ENCODE measurements around the gene EDDM13. TPM values are rescaled to one million over a fixed set of nuclear protein-coding genes. Genes with fewer than 3 reads are reported as not detected.
"Not testable (repeated sequence)": the region's sequence is repeated elsewhere in the genome, so short reads cannot be mapped to it uniquely, and the experiment has no call there.

The EDDM13 gene
- total RNA-seq (not detected), polyA plus RNA-seq (ENCODE audit: insufficient read length in 2 of 2) (1 to 10 TPM; 1.2 to 3.9 TPM)
- long read RNA-seq, donor 1, result 0 reads
- long read RNA-seq, donor 2, result 0 reads
- long read RNA-seq, donor 3, result 0 reads
- long read RNA-seq, donor 4, result 0 reads

GRCh38 chr19:56272161-56272798 is at the start of gene EDDM13:
TSS of gene EDDM13 (plus strand) at chr19:56272748. CDS start at chr19:56272835, 87 bp downstream.
- Histone ChIP-seq H3K27me3 (ENCODE audit: control insufficient read depth, insufficient read depth, low read length) (no peaks in the 10 kb centered on the region), H3K4me3 (ENCODE audit: low read depth, low read length) (no peak within 1 kb of the TSS), H3K9me3 (ENCODE audit: control insufficient read depth, insufficient read depth, low read length) (no peaks in the 10 kb centered on the region), H3K36me3 (ENCODE audit: control insufficient read depth, insufficient read depth, low read length) (peaks cover 3% of the 10 kb centered on the region), H3K27ac (ENCODE audit: low read depth, low read length) (no peak within 1 kb of the TSS), H3K4me1 (ENCODE audit: control insufficient read depth, insufficient read depth, low read length) (no peaks in the 10 kb centered on the region)
- no peak for DNase-seq (ENCODE audit: low read depth in 4 of 6, low spot score in 6 of 6)
- WGBS (ENCODE audit: insufficient coverage), result 66% methylated on average over 4 of the region's 6 CpGs

- 72% methylated on average over 5 of the region's 6 CpGs for WGBS (ENCODE audit: insufficient coverage)
- peaks cover 3% of the 10 kb centered on the region for H3K36me3 ChIP-seq (ENCODE audit: control insufficient read depth, insufficient read depth, low read length)
- no peaks in the 10 kb centered on the region for H3K9me3 ChIP-seq (ENCODE audit: control insufficient read depth, insufficient read depth, low read length)
- H3K27ac ChIP-seq (ENCODE audit: low read depth, low read length), result no peak overlapping the region
- H3K4me1 ChIP-seq (ENCODE audit: control insufficient read depth, insufficient read depth, low read length), result peaks cover under 1% of the 10 kb centered on the region
- no peaks in the 10 kb centered on the region for H3K27me3 ChIP-seq (ENCODE audit: control insufficient read depth, insufficient read depth, low read length)
- no peak for DNase-seq (ENCODE audit: low read depth in 4 of 6, low spot score in 6 of 6)
- no peak overlapping the region for H3K4me3 ChIP-seq (ENCODE audit: low read depth, low read length)
Observed at GRCh38 chr19:56222901-56223300, 49.6 kb upstream of the EDDM13 start.

- WGBS (ENCODE audit: insufficient coverage), result 93% methylated on average over 9 of the region's 9 CpGs
- Histone ChIP-seq H3K4me1 (ENCODE audit: control insufficient read depth, insufficient read depth, low read length) (no peaks in the 10 kb centered on the region), H3K27ac (ENCODE audit: low read depth, low read length) (no peak overlapping the region), H3K4me3 (ENCODE audit: low read depth, low read length) (no peak overlapping the region), H3K36me3 (ENCODE audit: control insufficient read depth, insufficient read depth, low read length) (peaks cover 3% of the 10 kb centered on the region), H3K27me3 (ENCODE audit: control insufficient read depth, insufficient read depth, low read length) (no peaks in the 10 kb centered on the region), H3K9me3 (ENCODE audit: control insufficient read depth, insufficient read depth, low read length) (no peaks in the 10 kb centered on the region)
- DNase-seq (ENCODE audit: low read depth in 4 of 6, low spot score in 6 of 6), result no peak
Observed at GRCh38 chr19:56223481-56223880, 49.1 kb upstream of the EDDM13 start.

- Histone ChIP-seq H3K4me3 (ENCODE audit: low read depth, low read length) (no peak overlapping the region), H3K9me3 (ENCODE audit: control insufficient read depth, insufficient read depth, low read length) (no peaks in the 10 kb centered on the region), H3K36me3 (ENCODE audit: control insufficient read depth, insufficient read depth, low read length) (no peaks in the 10 kb centered on the region), H3K27me3 (ENCODE audit: control insufficient read depth, insufficient read depth, low read length) (no peaks in the 10 kb centered on the region), H3K4me1 (ENCODE audit: control insufficient read depth, insufficient read depth, low read length) (no peaks in the 10 kb centered on the region), H3K27ac (ENCODE audit: low read depth, low read length) (no peak overlapping the region)
- WGBS (ENCODE audit: insufficient coverage), result 97% methylated on average over 6 of the region's 7 CpGs
- DNase-seq (ENCODE audit: low read depth in 4 of 6, low spot score in 6 of 6), result no peak
Observed at GRCh38 chr19:56245121-56245740, 27.3 kb upstream of the EDDM13 start.

- H3K4me3 ChIP-seq (ENCODE audit: low read depth, low read length); H3K36me3 ChIP-seq (ENCODE audit: control insufficient read depth, insufficient read depth, low read length); H3K4me1 ChIP-seq (ENCODE audit: control insufficient read depth, insufficient read depth, low read length); DNase-seq (ENCODE audit: low read depth in 4 of 6, low spot score in 6 of 6); H3K27ac ChIP-seq (ENCODE audit: low read depth, low read length); H3K9me3 ChIP-seq (ENCODE audit: control insufficient read depth, insufficient read depth, low read length); H3K27me3 ChIP-seq (ENCODE audit: control insufficient read depth, insufficient read depth, low read length): not testable (repeated sequence)
- WGBS (ENCODE audit: insufficient coverage), result 51% methylated on average over 4 of the region's 4 CpGs
Observed at GRCh38 chr19:56245764-56246163, 26.8 kb upstream of the EDDM13 start.

- WGBS (ENCODE audit: insufficient coverage), result no CpG with 5 or more reads among the region's 8 CpGs
- not testable (repeated sequence) for H3K9me3 ChIP-seq (ENCODE audit: control insufficient read depth, insufficient read depth, low read length); H3K4me3 ChIP-seq (ENCODE audit: low read depth, low read length)
Observed at GRCh38 chr19:56248736-56249338, 23.7 kb upstream of the EDDM13 start.

GRCh38 chr19:56252699-56253422 is 19.7 kb upstream of the EDDM13 start:
- peak in 2 of 6 donors; percentile 71 to 76 for DNase-seq (ENCODE audit: low read depth in 4 of 6, low spot score in 6 of 6)
- Histone ChIP-seq H3K4me3 (ENCODE audit: low read depth, low read length) (no peak overlapping the region), H3K4me1 (ENCODE audit: control insufficient read depth, insufficient read depth, low read length) (no peaks in the 10 kb centered on the region), H3K27me3 (ENCODE audit: control insufficient read depth, insufficient read depth, low read length) (no peaks in the 10 kb centered on the region), H3K9me3 (ENCODE audit: control insufficient read depth, insufficient read depth, low read length) (no peaks in the 10 kb centered on the region), H3K36me3 (ENCODE audit: control insufficient read depth, insufficient read depth, low read length) (no peaks in the 10 kb centered on the region), H3K27ac (ENCODE audit: low read depth, low read length) (no peak overlapping the region)
- WGBS (ENCODE audit: insufficient coverage), result 29% methylated on average over 9 of the region's 10 CpGs

More at GRCh38 chr19:56248736-56249338, 23.7 kb upstream of the EDDM13 start:
- not testable (repeated sequence) for H3K4me1 ChIP-seq (ENCODE audit: control insufficient read depth, insufficient read depth, low read length); DNase-seq (ENCODE audit: low read depth in 4 of 6, low spot score in 6 of 6); H3K27me3 ChIP-seq (ENCODE audit: control insufficient read depth, insufficient read depth, low read length); H3K36me3 ChIP-seq (ENCODE audit: control insufficient read depth, insufficient read depth, low read length); H3K27ac ChIP-seq (ENCODE audit: low read depth, low read length)

GRCh38 chr19:56253737-56254136 is 18.8 kb upstream of the EDDM13 start:
- whole genome bisulfite sequencing (ENCODE audit: insufficient coverage), result 90% methylated on average over 4 of the region's 5 CpGs
- Histone ChIP-seq H3K27ac (ENCODE audit: low read depth, low read length) (no peak overlapping the region), H3K9me3 (ENCODE audit: control insufficient read depth, insufficient read depth, low read length) (no peaks in the 10 kb centered on the region), H3K27me3 (ENCODE audit: control insufficient read depth, insufficient read depth, low read length) (no peaks in the 10 kb centered on the region), H3K4me3 (ENCODE audit: low read depth, low read length) (no peak overlapping the region), H3K36me3 (ENCODE audit: control insufficient read depth, insufficient read depth, low read length) (no peaks in the 10 kb centered on the region), H3K4me1 (ENCODE audit: control insufficient read depth, insufficient read depth, low read length) (no peaks in the 10 kb centered on the region)
- DNase-seq (ENCODE audit: low read depth in 4 of 6, low spot score in 6 of 6), result peak; percentile 17 to 91 (median 51)

- Histone ChIP-seq H3K4me1 (ENCODE audit: control insufficient read depth, insufficient read depth, low read length) (no peaks in the 10 kb centered on the region), H3K9me3 (ENCODE audit: control insufficient read depth, insufficient read depth, low read length) (no peaks in the 10 kb centered on the region), H3K27ac (ENCODE audit: low read depth, low read length) (no peak overlapping the region), H3K27me3 (ENCODE audit: control insufficient read depth, insufficient read depth, low read length) (no peaks in the 10 kb centered on the region), H3K36me3 (ENCODE audit: control insufficient read depth, insufficient read depth, low read length) (no peaks in the 10 kb centered on the region), H3K4me3 (ENCODE audit: low read depth, low read length) (no peak overlapping the region)
- no peak for DNase-seq (ENCODE audit: low read depth in 4 of 6, low spot score in 6 of 6)
- 88% methylated on average over 5 of the region's 12 CpGs for WGBS (ENCODE audit: insufficient coverage)
Observed at GRCh38 chr19:56258272-56258671, 14.3 kb upstream of the EDDM13 start.
